Activated naive CD8-positive, alpha-beta T cell (primary cell): ENCODE data around the gene DUSP1.
"Not testable (repeated sequence)": the region's sequence is repeated elsewhere in the genome, so short reads cannot be mapped to it uniquely, and the experiment has no call there.

Source experiments
- H3K27ac Mint-ChIP-seq: one replicate; pipeline ENCODE4 v1.8.0; 2021; ENCODE audit warnings: mixed read lengths
- H3K27me3 Mint-ChIP-seq: one replicate; pipeline ENCODE4 v1.8.0; 2021; ENCODE audit warnings: mixed read lengths
- H3K36me3 Mint-ChIP-seq: one replicate; pipeline ENCODE4 v1.8.0; 2021; ENCODE audit warnings: mixed read lengths
- H3K4me1 Mint-ChIP-seq: one replicate; pipeline ENCODE4 v1.8.0; 2021; ENCODE audit warnings: low read depth, mixed read lengths
- H3K4me3 Mint-ChIP-seq: one replicate; pipeline ENCODE4 v1.8.0; 2021; ENCODE audit warnings: mild to moderate bottlenecking, mixed read lengths
- H3K9me3 Mint-ChIP-seq: one replicate; pipeline ENCODE4 v1.8.0; 2021; ENCODE audit warnings: low read depth, mixed read lengths

Gene DUSP1

GRCh38 chr5:172790496-172790889 is 19.5 kb upstream of the DUSP1 start:
- no peak overlapping the region for H3K27ac Mint-ChIP-seq

GRCh38 chr5:172789687-172790495 is 18.9 kb upstream of the DUSP1 start:
- H3K27ac Mint-ChIP-seq, result no peak overlapping the region
- H3K27me3 Mint-ChIP-seq, result no peaks in the 10 kb centered on the region
- H3K4me3 Mint-ChIP-seq, result no peak overlapping the region
- peaks cover 3% of the 10 kb centered on the region for H3K4me1 Mint-ChIP-seq
- H3K9me3 Mint-ChIP-seq, result no peaks in the 10 kb centered on the region
- no peaks in the 10 kb centered on the region for H3K36me3 Mint-ChIP-seq

More at GRCh38 chr5:172790496-172790889, 19.5 kb upstream of the DUSP1 start:
- H3K9me3 Mint-ChIP-seq, result no peaks in the 10 kb centered on the region
- no peaks in the 10 kb centered on the region for H3K36me3 Mint-ChIP-seq
- H3K4me1 Mint-ChIP-seq, result peaks cover 3% of the 10 kb centered on the region
- no peaks in the 10 kb centered on the region for H3K27me3 Mint-ChIP-seq
- no peak overlapping the region for H3K4me3 Mint-ChIP-seq

GRCh38 chr5:172788771-172789686 is 18.0 kb upstream of the DUSP1 start:
- no peaks in the 10 kb centered on the region for H3K27me3 Mint-ChIP-seq
- H3K36me3 Mint-ChIP-seq, result no peaks in the 10 kb centered on the region
- H3K9me3 Mint-ChIP-seq, result no peaks in the 10 kb centered on the region
- H3K27ac Mint-ChIP-seq, result no peak overlapping the region
- H3K4me1 Mint-ChIP-seq, result peaks cover 3% of the 10 kb centered on the region
- H3K4me3 Mint-ChIP-seq, result no peak overlapping the region

GRCh38 chr5:172787538-172787937 is 16.5 kb upstream of the DUSP1 start:
- H3K4me1 Mint-ChIP-seq, H3K9me3 Mint-ChIP-seq, H3K36me3 Mint-ChIP-seq, H3K4me3 Mint-ChIP-seq, H3K27ac Mint-ChIP-seq, H3K27me3 Mint-ChIP-seq: not testable (repeated sequence)

- Mint-ChIP-seq H3K27me3 (no peaks in the 10 kb centered on the region), H3K9me3 (no peaks in the 10 kb centered on the region), H3K27ac (no peak overlapping the region), H3K36me3 (no peaks in the 10 kb centered on the region), H3K4me3 (no peak overlapping the region), H3K4me1 (peaks cover 3% of the 10 kb centered on the region)
These were observed 15.9 kb upstream of the DUSP1 start for GRCh38 chr5:172786736-172787462.

- H3K36me3 Mint-ChIP-seq, result no peaks in the 10 kb centered on the region
- no peaks in the 10 kb centered on the region for H3K9me3 Mint-ChIP-seq
- no peak overlapping the region for H3K27ac Mint-ChIP-seq
- H3K27me3 Mint-ChIP-seq, result no peaks in the 10 kb centered on the region
- H3K4me1 Mint-ChIP-seq, result peaks cover 3% of the 10 kb centered on the region
- H3K4me3 Mint-ChIP-seq, result no peak overlapping the region
These were observed 14.6 kb upstream of the DUSP1 start for GRCh38 chr5:172785429-172786088.

- not testable (repeated sequence) for H3K4me3 Mint-ChIP-seq, H3K27me3 Mint-ChIP-seq, H3K9me3 Mint-ChIP-seq, H3K36me3 Mint-ChIP-seq, H3K27ac Mint-ChIP-seq, H3K4me1 Mint-ChIP-seq
These were observed 13.2 kb upstream of the DUSP1 start for GRCh38 chr5:172784162-172784561.

- not testable (repeated sequence) for H3K27me3 Mint-ChIP-seq, H3K27ac Mint-ChIP-seq, H3K4me1 Mint-ChIP-seq, H3K4me3 Mint-ChIP-seq, H3K9me3 Mint-ChIP-seq, H3K36me3 Mint-ChIP-seq
These were observed 12.3 kb upstream of the DUSP1 start for GRCh38 chr5:172783319-172783718.

GRCh38 chr5:172782169-172783039 is 11.4 kb upstream of the DUSP1 start:
- Mint-ChIP-seq H3K36me3 (no peaks in the 10 kb centered on the region), H3K4me3 (no peak overlapping the region), H3K27me3 (no peaks in the 10 kb centered on the region), H3K27ac (no peak overlapping the region), H3K4me1 (peaks cover 13% of the 10 kb centered on the region), H3K9me3 (no peaks in the 10 kb centered on the region)

GRCh38 chr5:172779691-172780341 is 8.8 kb upstream of the DUSP1 start:
- Mint-ChIP-seq H3K36me3 (no peaks in the 10 kb centered on the region), H3K27ac (no peak overlapping the region), H3K27me3 (no peaks in the 10 kb centered on the region), H3K4me1 (peaks cover 22% of the 10 kb centered on the region), H3K9me3 (no peaks in the 10 kb centered on the region), H3K4me3 (no peak overlapping the region)

GRCh38 chr5:172777881-172778814 is 7.2 kb upstream of the DUSP1 start:
- Mint-ChIP-seq H3K27me3 (no peaks in the 10 kb centered on the region), H3K27ac (peak overlapping the region; percentile 93), H3K9me3 (no peaks in the 10 kb centered on the region), H3K4me1 (peaks cover 38% of the 10 kb centered on the region), H3K36me3 (no peaks in the 10 kb centered on the region), H3K4me3 (peak overlapping the region; percentile 60)

- H3K4me3 Mint-ChIP-seq, result no peak overlapping the region
- peaks cover 52% of the 10 kb centered on the region for H3K4me1 Mint-ChIP-seq
- no peaks in the 10 kb centered on the region for H3K9me3 Mint-ChIP-seq
- H3K27me3 Mint-ChIP-seq, result no peaks in the 10 kb centered on the region
- H3K36me3 Mint-ChIP-seq, result no peaks in the 10 kb centered on the region
- H3K27ac Mint-ChIP-seq, result peak overlapping the region; percentile 50
These were observed 5.2 kb upstream of the DUSP1 start for GRCh38 chr5:172776235-172776594.
